OCI-M2 (cell line): ENCODE data around the gene AUNIP.
"Not testable (repeated sequence)": the region's sequence is repeated elsewhere in the genome, so short reads cannot be mapped to it uniquely, and the experiment has no call there.

Experiments
- DNase-seq: peaks from one replicate; lab custom pipeline; 2025; ENCODE audit not compliant: unreplicated experiment; lab: John Stamatoyannopoulos, UW

The AUNIP gene

DNA sequence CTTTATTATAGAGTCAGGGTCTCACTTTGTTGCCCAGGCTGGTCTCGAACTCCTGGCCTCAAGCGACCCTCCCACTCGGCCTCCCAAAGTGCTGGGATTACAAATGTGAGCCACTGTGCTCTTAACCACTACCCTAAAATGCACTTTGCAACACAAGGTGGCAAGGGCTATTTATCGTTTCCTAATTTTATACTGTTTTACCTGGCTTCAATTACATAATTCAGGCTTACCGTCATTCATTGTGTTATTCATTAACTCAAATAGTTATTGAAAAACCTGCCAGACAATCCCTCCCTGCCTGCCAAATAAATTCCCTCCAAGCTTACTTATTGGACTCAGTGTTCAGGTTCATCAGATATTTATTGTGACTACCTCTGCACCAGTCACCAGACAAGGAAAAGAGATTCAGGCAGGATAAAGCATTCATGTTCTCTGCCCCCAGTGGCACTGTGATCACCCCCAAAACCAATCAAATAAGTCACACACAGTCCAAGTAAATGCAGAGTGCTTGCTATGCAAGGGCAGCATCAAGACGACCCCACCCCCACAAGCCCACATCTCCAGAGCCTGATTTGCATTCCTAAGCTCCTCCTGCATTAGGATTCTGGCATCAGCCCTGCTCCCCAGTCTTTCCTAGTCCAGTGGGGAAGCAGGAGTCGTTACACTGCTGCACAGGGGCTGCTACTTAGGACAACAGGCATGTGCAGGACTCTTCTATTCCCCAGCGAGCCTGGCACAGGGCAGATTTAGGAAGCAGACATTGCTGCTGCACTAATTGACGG, 8.1 kb upstream of the AUNIP start:
- no peak for DNase-seq

- no peak for DNase-seq
Measured at GRCh38 chr1:25866288-25866687, 7.0 kb upstream of the AUNIP start.

GRCh38 chr1:25864434-25864833, 5.2 kb upstream of the AUNIP start:
- DNase-seq = no peak

- no peak for DNase-seq
Measured at GRCh38 chr1:25863486-25864262, 4.4 kb upstream of the AUNIP start.

- DNase-seq = no peak
Measured at GRCh38 chr1:25862785-25863485, 3.7 kb upstream of the AUNIP start.

DNA sequence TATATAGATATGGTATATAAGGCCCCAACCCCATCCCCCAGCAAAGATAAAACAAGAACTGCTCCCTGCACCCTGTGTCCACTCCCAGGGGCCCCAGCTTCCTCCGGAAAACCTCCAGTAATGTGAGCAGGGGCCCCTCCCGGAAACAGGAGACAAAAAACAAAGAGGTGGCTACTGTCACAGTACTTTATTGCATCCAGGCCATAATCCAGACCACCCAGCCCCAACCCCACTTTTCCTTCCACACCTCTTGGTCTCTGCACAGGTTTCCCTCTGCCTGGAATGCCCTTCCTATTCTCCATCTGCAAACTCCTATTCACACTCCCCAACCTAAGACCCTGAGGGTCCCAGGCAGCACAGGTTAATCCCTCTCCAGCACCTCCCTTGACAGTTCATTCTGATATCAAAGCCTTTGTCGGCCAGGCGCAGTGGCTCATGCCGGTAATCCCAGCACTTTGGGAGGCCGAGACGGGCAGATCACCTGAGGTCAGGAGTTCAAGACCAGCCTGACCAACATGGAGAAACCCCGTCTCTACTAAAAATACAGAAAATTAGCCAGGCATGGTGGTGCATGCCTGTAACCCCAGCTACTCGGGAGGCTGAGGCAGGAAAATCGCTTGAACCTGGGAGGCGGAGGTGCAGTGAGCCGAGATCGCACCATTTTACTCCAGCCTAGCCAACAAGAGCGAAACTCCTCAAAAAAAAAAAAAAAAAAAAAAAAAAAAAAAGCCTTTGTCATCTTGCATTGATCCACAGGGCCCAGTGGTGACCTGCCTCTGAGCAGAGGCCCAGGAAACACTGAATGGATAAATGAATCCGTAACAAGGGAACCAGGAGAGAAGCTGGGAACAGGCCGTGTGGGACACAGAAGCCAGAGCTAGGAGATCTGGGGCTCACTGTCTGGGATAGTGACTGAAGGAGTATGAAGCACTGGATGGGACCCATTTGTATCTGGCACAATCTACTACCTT, 2.3 kb upstream of the AUNIP start:
- DNase-seq = no peak

- DNase-seq = no peak
Measured at GRCh38 chr1:25858494-25858893, 763 bp downstream of the AUNIP start.

DNA sequence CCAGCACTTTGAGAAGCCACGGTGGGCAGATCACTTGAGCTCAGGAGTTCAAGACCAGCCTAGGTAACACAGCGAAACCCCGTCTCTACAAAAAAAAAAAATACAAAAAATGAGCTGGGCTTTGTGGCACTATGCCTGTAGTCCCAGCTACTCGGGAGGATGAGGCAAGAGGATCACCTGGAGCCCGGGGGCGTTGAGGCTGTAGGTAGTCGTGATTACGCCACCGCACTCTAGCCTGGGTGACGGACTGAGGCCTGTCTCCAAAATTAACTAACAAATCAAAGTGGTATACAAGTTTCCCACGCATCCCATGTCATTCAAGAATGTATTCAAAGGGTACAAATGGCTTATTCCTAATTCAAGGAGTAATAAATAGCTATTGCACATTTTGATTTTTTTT, 2.4 kb downstream of the AUNIP start:
- no peak for DNase-seq

GRCh38 chr1:25854554-25854953, 4.7 kb downstream of the AUNIP start:
- DNase-seq = no peak

DNA sequence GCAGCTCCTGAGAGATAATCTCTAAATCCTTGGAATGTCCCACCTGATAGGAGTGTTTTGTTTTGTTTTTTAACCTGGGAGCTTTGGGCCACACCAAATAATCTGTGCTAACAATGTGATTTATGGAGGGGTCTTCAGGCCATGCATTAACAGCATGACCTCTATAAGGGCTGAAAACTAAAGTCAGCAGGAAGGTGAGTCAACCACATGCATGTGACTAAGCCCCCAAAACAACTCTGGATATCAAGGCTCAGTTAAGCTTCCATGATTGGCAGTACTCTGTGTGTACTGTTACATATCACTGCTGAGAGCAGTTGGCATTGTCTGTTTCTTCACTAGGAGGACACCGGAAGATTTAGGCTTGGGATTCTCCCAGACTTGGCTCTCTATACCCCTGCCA, 10.7 kb downstream of the AUNIP start:
- no peak for DNase-seq

DNA sequence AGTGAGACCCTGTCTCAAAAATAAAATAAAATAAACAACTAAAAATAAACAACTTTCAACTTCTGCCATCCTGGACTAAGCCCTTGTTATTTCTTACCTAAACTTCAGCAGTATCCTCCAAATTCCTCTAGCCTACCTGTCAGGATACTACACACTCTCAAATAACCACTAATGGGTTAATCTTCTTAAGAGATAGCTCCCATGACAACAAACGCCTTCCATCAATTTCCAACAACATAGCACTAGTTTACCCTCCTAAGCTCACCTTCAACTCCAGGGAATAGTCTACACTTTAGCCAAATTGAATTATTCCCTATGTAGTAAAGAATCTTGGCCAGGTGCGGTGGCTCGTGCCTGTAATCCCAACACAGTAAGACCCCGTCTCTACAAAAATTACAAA, 11.3 kb downstream of the AUNIP start:
- DNase-seq = no peak

- no peak for DNase-seq
Measured at GRCh38 chr1:25845664-25846063, 13.6 kb downstream of the AUNIP start.

- DNase-seq = no peak
Measured at GRCh38 chr1:25844536-25845337, 14.5 kb downstream of the AUNIP start.

- no peak for DNase-seq
Measured at GRCh38 chr1:25843483-25843882, 15.8 kb downstream of the AUNIP start.

- not testable (repeated sequence) for DNase-seq
Measured at GRCh38 chr1:25839808-25840207, 19.4 kb downstream of the AUNIP start.

DNA sequence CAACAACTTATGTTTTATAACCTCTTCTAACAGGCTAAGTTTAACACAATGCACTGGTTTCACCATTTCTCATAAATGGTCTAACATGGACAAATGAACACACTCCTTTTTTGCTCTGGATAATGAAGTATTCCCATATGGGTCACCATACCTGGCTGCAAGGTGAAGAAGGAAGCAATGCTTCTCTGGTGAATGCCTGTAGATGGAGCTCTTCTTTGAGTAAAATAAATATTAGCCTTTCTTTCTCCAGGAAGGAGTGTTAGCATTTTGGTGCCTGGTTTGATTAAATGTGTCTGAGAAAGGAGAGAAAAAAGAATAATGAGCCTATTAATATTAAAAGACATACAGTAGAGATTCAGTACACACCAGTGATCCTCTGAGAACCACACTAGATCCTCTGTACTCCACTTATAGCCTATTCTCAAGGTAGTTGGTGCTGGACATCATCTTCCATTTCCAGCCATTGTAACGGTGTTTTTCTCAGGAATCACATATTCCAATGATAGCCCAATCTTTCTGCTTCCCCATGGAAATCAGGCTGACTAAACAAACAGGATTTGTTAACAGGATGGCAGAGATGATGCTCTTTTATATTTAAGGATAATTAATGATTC, 21.9 kb downstream of the AUNIP start:
- no peak for DNase-seq

- no peak for DNase-seq
Measured at GRCh38 chr1:25836695-25837094, 22.6 kb downstream of the AUNIP start.

GRCh38 chr1:25834894-25835293, 24.4 kb downstream of the AUNIP start:
- DNase-seq = no peak

- DNase-seq = no peak
Measured at GRCh38 chr1:25833158-25833557, 26.1 kb downstream of the AUNIP start.
